Trophoblast cell (in vitro differentiated cells and primary cell): ENCODE results near the gene GHRH.

ENCODE experiments used
- DNase-seq, 2 donors: peaks; one replicate each; pipeline ENCODE4 v3.0.0-alpha.2; 2016
- H2AFZ ChIP-seq: 2 replicates; pipeline ENCODE4 v1.6.1; 2013; ENCODE audit warnings: low read length, moderate library complexity, mild to moderate bottlenecking; ENCODE audit not compliant: insufficient read depth, poor library complexity
- H2AK5ac ChIP-seq: 2 replicates; pipeline ENCODE4 v1.6.1; 2013; ENCODE audit warnings: mild to moderate bottlenecking, low read length
- H2BK120ac ChIP-seq: 2 replicates; pipeline ENCODE4 v1.6.1; 2013; ENCODE audit warnings: low read length, mild to moderate bottlenecking, moderate library complexity; ENCODE audit not compliant: insufficient read depth, poor library complexity
- H2BK12ac ChIP-seq: 2 replicates; pipeline ENCODE4 v1.6.1; 2013; ENCODE audit warnings: mild to moderate bottlenecking, low read length, moderate library complexity
- H2BK5ac ChIP-seq: 2 replicates; pipeline ENCODE4 v1.6.1; 2013; ENCODE audit warnings: low read length, low read depth, moderate library complexity, mild to moderate bottlenecking; ENCODE audit not compliant: poor library complexity
- H3K14ac ChIP-seq: 2 replicates; pipeline ENCODE4 v1.6.1; 2013; ENCODE audit warnings: mild to moderate bottlenecking, low read length
- H3K18ac ChIP-seq: 2 replicates; pipeline ENCODE4 v1.6.1; 2013; ENCODE audit warnings: mild to moderate bottlenecking, low read length
- H3K23ac ChIP-seq: 2 replicates; pipeline ENCODE4 v1.6.1; 2013; ENCODE audit warnings: low read length
- H3K27ac ChIP-seq: 2 replicates; pipeline ENCODE4 v1.5.1; 2013; ENCODE audit warnings: low read depth, mild to moderate bottlenecking, inconsistent platforms, low read length, moderate library complexity
- H3K27me3 ChIP-seq: 2 replicates; pipeline ENCODE4 v1.6.1; 2013; ENCODE audit warnings: inconsistent platforms, mild to moderate bottlenecking, low read length, moderate library complexity; ENCODE audit not compliant: insufficient read depth
- H3K36me3 ChIP-seq, 2 experiments: 1 replicate in 1 of 2; 2 replicates in 1 of 2; pipeline ENCODE4 v1.6.1; 2013; ENCODE audit warnings: low read length in 2 of 2, mild to moderate bottlenecking in 2 of 2, moderate library complexity in 1 of 2; ENCODE audit not compliant: insufficient read depth in 2 of 2, control insufficient read depth in 1 of 2
- H3K4ac ChIP-seq: 2 replicates; pipeline ENCODE4 v1.6.1; 2013; ENCODE audit warnings: low read depth, mild to moderate bottlenecking, low read length, moderate library complexity
- H3K4me1 ChIP-seq, 2 experiments: 1 replicate in 1 of 2; 2 replicates in 1 of 2; pipeline ENCODE4 v1.6.1; 2013; ENCODE audit warnings: low read length in 2 of 2, mild to moderate bottlenecking in 2 of 2, moderate library complexity in 1 of 2; ENCODE audit not compliant: insufficient read depth in 2 of 2, control insufficient read depth in 1 of 2
- H3K4me2 ChIP-seq: 2 replicates; pipeline ENCODE4 v1.6.1; 2013; ENCODE audit warnings: inconsistent platforms, mild to moderate bottlenecking, low read length, moderate library complexity
- H3K4me3 ChIP-seq: 2 replicates; pipeline ENCODE4 v1.5.1; 2013; ENCODE audit warnings: mild to moderate bottlenecking, low read depth, low read length, inconsistent platforms
- H3K79me1 ChIP-seq: one replicate; pipeline ENCODE4 v1.6.1; 2013; ENCODE audit warnings: low read length
- H3K79me2 ChIP-seq: 2 replicates; pipeline ENCODE4 v1.6.1; 2013; ENCODE audit warnings: low read length, mild to moderate bottlenecking; ENCODE audit not compliant: control insufficient read depth, insufficient read depth, poor library complexity
- H3K9ac ChIP-seq: 2 replicates; pipeline ENCODE4 v1.6.1; 2013; ENCODE audit warnings: mild to moderate bottlenecking, low read length
- H3K9me3 ChIP-seq: 2 replicates; pipeline ENCODE4 v1.6.1; 2013; ENCODE audit warnings: low read depth, mild to moderate bottlenecking, control low read depth, inconsistent platforms, low read length; ENCODE audit not compliant: insufficient read depth
- H4K12ac ChIP-seq: 2 replicates; pipeline ENCODE4 v1.6.1; 2013; ENCODE audit warnings: low read depth, mild to moderate bottlenecking, low read length, moderate library complexity
- H4K8ac ChIP-seq: 2 replicates; pipeline ENCODE4 v1.6.1; 2013; ENCODE audit warnings: low read depth, mild to moderate bottlenecking, low read length, moderate library complexity
- H4K91ac ChIP-seq: one replicate; pipeline ENCODE4 v1.6.1; 2013; ENCODE audit warnings: low read depth, mild to moderate bottlenecking, low read length, moderate library complexity
- WGBS: extraction: QIAGEN DNeasy Blood & Tissue Kit; methylation state at CpG from one replicate; pipeline ENCODE4 v1.1.7; 2013; ENCODE audit warnings: missing lambda C conversion rate; ENCODE audit not compliant: insufficient read length, insufficient coverage; ENCODE audit errors: extremely low coverage; 5-methylcytosine and 5-hydroxymethylcytosine counted together

The GHRH gene

DNA sequence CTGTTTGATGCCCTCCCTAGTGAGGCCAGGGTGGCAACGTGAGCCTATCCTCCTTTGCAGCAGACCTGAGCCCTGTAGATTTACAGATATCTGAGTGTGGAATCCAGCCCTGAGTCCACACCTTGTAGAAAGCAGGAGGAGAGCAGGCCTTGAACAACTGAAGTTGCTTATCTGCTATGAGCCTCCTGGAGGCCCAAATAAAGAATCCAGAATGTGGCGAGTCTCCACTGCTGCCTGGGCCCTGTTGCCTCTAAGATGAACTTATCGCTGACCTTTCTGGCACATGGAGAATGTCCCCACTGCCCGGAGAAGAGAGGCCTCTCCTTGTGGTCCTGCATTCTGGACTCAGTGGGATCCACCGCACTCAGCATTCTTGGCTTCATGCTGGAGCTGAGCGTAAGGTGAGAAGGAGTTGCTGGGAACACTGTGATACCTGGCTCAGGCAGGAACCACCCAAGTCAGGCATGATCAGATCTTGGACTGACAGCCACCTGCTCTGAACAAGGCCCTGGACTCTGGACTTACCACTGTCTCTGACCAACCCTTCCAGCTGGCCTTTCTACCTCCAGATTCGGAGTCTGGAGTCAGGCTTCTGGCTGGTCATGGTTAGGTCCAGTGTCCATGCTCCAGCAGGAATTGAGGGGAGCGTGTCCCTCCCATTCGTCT is 22.0 kb upstream of the GHRH start:
- peak overlapping the region; percentile 14 for H2AK5ac ChIP-seq
- H3K4ac ChIP-seq = peak overlapping the region; percentile 2

GRCh38 chr20:37282556-37282955 is 20.9 kb upstream of the GHRH start:
- H3K79me1 ChIP-seq = peaks cover 44% of the 10 kb centered on the region
- no CpG with 5 or more reads among the region's 6 CpGs for WGBS

More for the DNA sequence above, 22.0 kb upstream of the GHRH start:
- Histone ChIP-seq H3K36me3 (no peaks in the 10 kb centered on the region), H3K79me1 (peaks cover 42% of the 10 kb centered on the region), H3K79me2 (peaks cover 2% of the 10 kb centered on the region), H4K8ac (peak overlapping the region; percentile 34), H4K12ac (no peak overlapping the region), H3K9me3 (no peaks in the 10 kb centered on the region), H3K27ac (no peak overlapping the region), H2BK5ac (peak overlapping the region; percentile 25), H3K27me3 (no peaks in the 10 kb centered on the region), H2BK12ac (peak overlapping the region; percentile 80), H2BK120ac (peak overlapping the region; percentile 83), H2AFZ (peak overlapping the region; percentile 4), H3K4me3 (no peak overlapping the region), H4K91ac (peak overlapping the region; percentile 72), H3K4me1 (peaks cover 19 to 28% of the 10 kb centered on the region in 2 experiments), H3K4me2 (no peak overlapping the region), H3K9ac (no peak overlapping the region), H3K14ac (peak overlapping the region; percentile 85), H3K18ac (peak overlapping the region; percentile 58), H3K23ac (no peak overlapping the region)
- no CpG with 5 or more reads among the region's 9 CpGs for WGBS
- no peak for DNase-seq

GRCh38 chr20:37280403-37280802 is 18.8 kb upstream of the GHRH start:
- H3K27me3 ChIP-seq = no peaks in the 10 kb centered on the region
- no peaks in the 10 kb centered on the region for H3K36me3 ChIP-seq
- H3K27ac ChIP-seq = peak overlapping the region; percentile 79
- no peak overlapping the region for H2AFZ ChIP-seq
- peak overlapping the region; percentile 91 for H3K18ac ChIP-seq
- no peak overlapping the region for H4K12ac ChIP-seq
- peak overlapping the region; percentile 78 for H3K14ac ChIP-seq
- peak overlapping the region; percentile 69 for H2AK5ac ChIP-seq
- no CpG with 5 or more reads among the region's 8 CpGs for WGBS
- peaks cover 2% of the 10 kb centered on the region for H3K79me2 ChIP-seq
- no peaks in the 10 kb centered on the region for H3K9me3 ChIP-seq
- H2BK12ac ChIP-seq = peak overlapping the region; percentile 85
- peaks cover 24 to 37% of the 10 kb centered on the region in 2 experiments for H3K4me1 ChIP-seq
- peak overlapping the region; percentile 97 for H4K91ac ChIP-seq
- H3K4me2 ChIP-seq = no peak overlapping the region
- peaks cover 49% of the 10 kb centered on the region for H3K79me1 ChIP-seq
- H3K4me3 ChIP-seq = no peak overlapping the region
- no peak overlapping the region for H3K23ac ChIP-seq
- DNase-seq = no peak
- peak overlapping the region; percentile 86 for H2BK5ac ChIP-seq
- peak overlapping the region; percentile 61 for H3K4ac ChIP-seq
- H3K9ac ChIP-seq = no peak overlapping the region
- peak overlapping the region; percentile 75 for H4K8ac ChIP-seq
- H2BK120ac ChIP-seq = peak overlapping the region; percentile 96

More at GRCh38 chr20:37282556-37282955, 20.9 kb upstream of the GHRH start:
- no peaks in the 10 kb centered on the region for H3K27me3 ChIP-seq
- no peak overlapping the region for H4K12ac ChIP-seq
- H3K14ac ChIP-seq = peak overlapping the region; percentile 55
- H3K4ac ChIP-seq = peak overlapping the region; percentile 16
- H3K27ac ChIP-seq = peak overlapping the region; percentile 35
- H2AK5ac ChIP-seq = peak overlapping the region; percentile 65
- H2BK5ac ChIP-seq = peak overlapping the region; percentile 61
- H3K4me1 ChIP-seq = peaks cover 19 to 30% of the 10 kb centered on the region in 2 experiments
- no peak overlapping the region for H3K23ac ChIP-seq
- no peak overlapping the region for H3K4me2 ChIP-seq
- H3K36me3 ChIP-seq = no peaks in the 10 kb centered on the region
- H2AFZ ChIP-seq = no peak overlapping the region
- no peak overlapping the region for H3K4me3 ChIP-seq
- H3K18ac ChIP-seq = no peak overlapping the region
- peak overlapping the region; percentile 97 for H4K91ac ChIP-seq
- no peaks in the 10 kb centered on the region for H3K9me3 ChIP-seq
- peak overlapping the region; percentile 77 for H2BK120ac ChIP-seq
- peak; percentile 26 to 59 for DNase-seq
- H3K9ac ChIP-seq = no peak overlapping the region
- peaks cover 2% of the 10 kb centered on the region for H3K79me2 ChIP-seq
- H4K8ac ChIP-seq = peak overlapping the region; percentile 73
- peak overlapping the region; percentile 85 for H2BK12ac ChIP-seq

DNA sequence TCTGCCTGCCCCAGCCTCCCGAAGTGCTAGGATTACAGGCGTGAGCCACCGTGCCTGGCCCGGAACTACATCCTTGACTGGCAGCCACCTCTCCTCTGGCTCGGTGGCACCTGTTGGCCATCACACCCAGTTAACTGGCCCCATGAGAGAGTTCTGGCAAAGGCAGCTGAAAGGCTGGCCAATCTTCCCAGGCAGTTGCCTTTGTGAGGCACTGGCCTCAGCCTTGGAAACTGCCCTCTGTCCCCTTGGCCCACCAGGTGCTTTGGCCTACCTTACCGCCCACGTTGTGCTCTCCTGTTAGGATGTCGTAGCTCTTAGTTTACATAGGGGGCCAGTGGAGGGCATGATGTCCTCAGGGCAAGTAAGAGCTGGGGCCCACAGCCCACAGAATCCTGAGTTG is 18.2 kb upstream of the GHRH start:
- Histone ChIP-seq H3K9ac (no peak overlapping the region), H3K27ac (peak overlapping the region; percentile 79), H4K12ac (peak overlapping the region; percentile 1), H4K8ac (peak overlapping the region; percentile 75), H3K14ac (peak overlapping the region; percentile 78), H3K4ac (peak overlapping the region; percentile 61), H3K79me1 (peaks cover 47% of the 10 kb centered on the region), H3K36me3 (no peaks in the 10 kb centered on the region), H4K91ac (peak overlapping the region; percentile 97), H3K4me3 (no peak overlapping the region), H3K79me2 (peaks cover 2% of the 10 kb centered on the region), H3K23ac (no peak overlapping the region), H2BK5ac (peak overlapping the region; percentile 86), H3K4me2 (no peak overlapping the region), H3K27me3 (no peaks in the 10 kb centered on the region), H3K9me3 (no peaks in the 10 kb centered on the region), H2BK120ac (peak overlapping the region; percentile 96), H3K4me1 (peaks cover 24 to 37% of the 10 kb centered on the region in 2 experiments), H3K18ac (peak overlapping the region; percentile 91), H2AFZ (no peak overlapping the region), H2AK5ac (peak overlapping the region; percentile 69), H2BK12ac (peak overlapping the region; percentile 85)
- no CpG with 5 or more reads among the region's 8 CpGs for WGBS
- peak; percentile 5 to 32 for DNase-seq
